ENCODE results near the gene ZNF546. TPM values are rescaled to one million over a fixed set of nuclear protein-coding genes. Genes with fewer than 3 reads are reported as not detected.

ZNF546 gene
- total and polyA plus RNA-seq, 12 donors, result 0.72 to 13.5 (median 7.6) TPM

DNA sequence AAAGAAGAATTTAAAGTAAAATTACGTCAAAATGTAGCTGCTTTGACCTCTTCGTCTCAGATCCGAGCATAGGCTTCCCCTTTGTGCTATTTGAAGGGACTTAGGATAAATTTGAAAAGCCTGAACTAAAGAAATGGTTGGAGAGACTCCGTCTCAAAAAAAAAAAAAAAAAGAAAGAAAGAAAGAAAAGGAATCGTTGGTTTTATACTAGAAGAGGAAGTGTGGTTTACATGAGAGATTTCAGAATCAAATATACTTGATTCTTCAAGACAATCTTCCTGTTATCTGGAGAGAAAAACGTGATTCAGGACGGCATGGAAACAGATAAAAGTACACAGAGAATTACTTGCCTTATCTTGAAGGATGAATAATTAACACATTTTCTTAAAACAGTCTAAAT lies 59.6 kb downstream of the ZNF546 start:
- peaks cover 0 to 31% (median 16%) of the 10 kb centered on the region in 9 donors for H3K4me1 ChIP-seq
- TF ChIP-seq, protein P1, sequence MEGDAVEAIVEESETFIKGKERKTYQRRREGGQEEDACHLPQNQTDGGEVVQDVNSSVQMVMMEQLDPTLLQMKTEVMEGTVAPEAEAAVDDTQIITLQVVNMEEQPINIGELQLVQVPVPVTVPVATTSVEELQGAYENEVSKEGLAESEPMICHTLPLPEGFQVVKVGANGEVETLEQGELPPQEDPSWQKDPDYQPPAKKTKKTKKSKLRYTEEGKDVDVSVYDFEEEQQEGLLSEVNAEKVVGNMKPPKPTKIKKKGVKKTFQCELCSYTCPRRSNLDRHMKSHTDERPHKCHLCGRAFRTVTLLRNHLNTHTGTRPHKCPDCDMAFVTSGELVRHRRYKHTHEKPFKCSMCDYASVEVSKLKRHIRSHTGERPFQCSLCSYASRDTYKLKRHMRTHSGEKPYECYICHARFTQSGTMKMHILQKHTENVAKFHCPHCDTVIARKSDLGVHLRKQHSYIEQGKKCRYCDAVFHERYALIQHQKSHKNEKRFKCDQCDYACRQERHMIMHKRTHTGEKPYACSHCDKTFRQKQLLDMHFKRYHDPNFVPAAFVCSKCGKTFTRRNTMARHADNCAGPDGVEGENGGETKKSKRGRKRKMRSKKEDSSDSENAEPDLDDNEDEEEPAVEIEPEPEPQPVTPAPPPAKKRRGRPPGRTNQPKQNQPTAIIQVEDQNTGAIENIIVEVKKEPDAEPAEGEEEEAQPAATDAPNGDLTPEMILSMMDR (IDR thresholded peaks at IDR 0.05), result no peak
- ATAC-seq (no peak), DNase-seq (no peak)
- WGBS, 2 donors, result 4% methylated on average over 7 of the region's 7 CpGs
- peak overlapping the region in 9 of 10 donors; percentile 66 to 84 (median 81) for H3K27ac ChIP-seq
- H3K4me3 ChIP-seq, result peak overlapping the region; percentile 68 to 89 (median 78)
- no peaks in the 10 kb centered on the region for H3K36me3 ChIP-seq
- H3K9me3 ChIP-seq, result peaks cover 0 to 53% (median 19%) of the 10 kb centered on the region in 11 donors
- intact Hi-C loops (cut with DNase I), result loop anchor here in 3 of 10 donors (10.0 kb wide), 1 partner anchor 52 kb away; no protein-coding TSS in a partner anchor
- H3K27me3 ChIP-seq, result no peaks in the 10 kb centered on the region

DNA sequence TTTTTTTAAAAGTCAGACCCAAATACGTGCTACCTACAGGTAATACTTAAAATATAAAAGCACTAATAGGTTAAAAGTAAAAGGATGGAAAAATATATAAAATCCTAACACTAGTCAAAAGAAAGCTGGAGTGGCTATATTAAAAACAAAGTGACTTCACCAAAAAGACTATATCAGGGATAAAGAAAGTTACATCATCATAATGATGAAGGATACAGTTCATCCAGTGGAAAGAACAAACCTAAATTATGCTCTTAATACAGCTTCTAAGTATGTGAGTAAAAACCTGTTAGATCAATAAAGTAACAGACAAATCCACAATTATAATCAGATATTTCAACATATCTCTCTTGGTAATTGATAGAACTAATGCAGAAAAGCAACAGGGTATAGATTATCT lies 60.3 kb downstream of the ZNF546 start:
- Histone ChIP-seq H3K27ac (no peak overlapping the region), H3K27me3 (no peaks in the 10 kb centered on the region), H3K4me3 (no peak overlapping the region), H3K36me3 (no peaks in the 10 kb centered on the region), H3K4me1 (peaks cover 0 to 31% (median 16%) of the 10 kb centered on the region in 9 donors), H3K9me3 (peaks cover 0 to 52% (median 19%) of the 10 kb centered on the region in 11 donors)
- ATAC-seq (no peak), DNase-seq (no peak)
- intact Hi-C loops (cut with DNase I), result loop anchor here in 3 of 10 donors (10.0 kb wide), 1 partner anchor 52 kb away; no protein-coding TSS in a partner anchor
- 79% methylated on average over 1 of the region's 1 CpG for WGBS, 2 donors
- TF ChIP-seq, protein P1 (IDR thresholded peaks at IDR 0.05), result no peak

DNA sequence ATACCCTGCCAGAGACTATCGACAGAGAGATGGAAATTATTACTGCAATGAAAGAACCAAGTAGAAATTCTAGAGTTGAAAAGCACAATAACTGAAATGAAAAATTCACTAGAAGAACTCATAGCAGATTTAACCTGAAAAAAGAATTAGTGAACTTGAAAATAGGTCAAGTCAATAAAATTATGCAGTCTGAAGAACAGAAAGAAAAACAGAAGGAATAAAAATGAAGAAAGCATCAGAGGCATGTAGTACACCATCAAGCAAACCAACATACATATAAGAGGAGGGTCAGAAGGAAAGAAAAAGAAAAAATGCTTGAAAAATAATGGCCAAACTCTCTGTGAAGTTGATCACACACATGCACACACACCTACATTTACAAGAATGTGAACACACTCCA lies 62.8 kb downstream of the ZNF546 start:
- TF ChIP-seq, protein P1 (IDR thresholded peaks at IDR 0.05), result no peak
- no peaks in the 10 kb centered on the region for H3K36me3 ChIP-seq
- peaks cover 0 to 15% (median 13%) of the 10 kb centered on the region in 9 donors for H3K4me1 ChIP-seq
- ATAC-seq, result no peak
- H3K4me3 ChIP-seq, result no peak overlapping the region
- H3K27ac ChIP-seq, result no peak overlapping the region
- 91 to 96% methylated on average over 1 of the region's 1 CpG for WGBS, 2 donors
- intact Hi-C loops (cut with DNase I), result loop anchor here in 3 of 10 donors (10.0 kb wide), 1 partner anchor 55 kb away; no protein-coding TSS in a partner anchor
- peaks cover 0 to 59% (median 19%) of the 10 kb centered on the region in 11 donors for H3K9me3 ChIP-seq
- H3K27me3 ChIP-seq, result no peaks in the 10 kb centered on the region
- no peak for DNase-seq

DNA sequence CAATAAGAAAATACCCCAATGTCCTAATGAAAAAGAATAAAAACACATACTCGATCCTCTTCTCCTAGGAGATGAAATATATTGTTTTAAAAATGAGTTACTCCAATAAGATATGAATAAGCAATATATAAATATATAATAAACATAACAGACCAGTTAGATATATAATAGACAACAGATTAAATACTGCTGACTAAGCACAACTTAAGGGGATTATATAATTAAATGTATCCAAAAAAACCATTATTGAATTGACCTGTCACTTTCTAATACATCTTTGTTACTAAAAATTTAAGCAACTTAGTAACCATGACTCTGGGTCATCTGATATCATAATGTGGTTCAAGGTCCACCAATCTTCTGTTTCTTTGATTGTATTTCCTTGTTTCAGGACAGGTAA lies 73.2 kb downstream of the ZNF546 start:
- intact Hi-C loops (cut with DNase I), result no loop called here
- Histone ChIP-seq H3K9me3 (peaks cover 0 to 47% (median 13%) of the 10 kb centered on the region in 11 donors), H3K4me3 (no peak overlapping the region), H3K27ac (no peak overlapping the region), H3K27me3 (no peaks in the 10 kb centered on the region), H3K4me1 (no peaks in the 10 kb centered on the region), H3K36me3 (peaks cover 0 to 28% (median 18%) of the 10 kb centered on the region in 9 donors)
- TF ChIP-seq, protein P1 (IDR thresholded peaks at IDR 0.05), result no peak
- ATAC-seq, result no peak
- 97 to 98% methylated on average over 1 of the region's 1 CpG for WGBS, 2 donors
- no peak for DNase-seq

Other genes with a start within 250 kb of the ZNF546 start
- not detected for gene LEUTX, start 218.2 kb upstream of the ZNF546 start, total RNA-seq
- not detected for gene LEUTX, start 218.2 kb upstream of the ZNF546 start, polyA plus RNA-seq
- gene DYRK1B, start 162.9 kb upstream of the ZNF546 start, total RNA-seq, result 10 to 100 TPM; 10.1 to 43.5 (median 37.6) TPM
- 10 to 100 TPM in 1 of 2 donors, 1 to 10 TPM in 1; 7.3 to 17.3 TPM for gene DYRK1B, start 162.9 kb upstream of the ZNF546 start, polyA plus RNA-seq
- 10 to 100 TPM; 52.7 to 95.4 (median 67.4) TPM for gene FBL, start 150.7 kb upstream of the ZNF546 start, total RNA-seq
- gene FBL, start 150.7 kb upstream of the ZNF546 start, polyA plus RNA-seq, result 100 to 1,000 TPM; 102 to 192 TPM
- gene FCGBP, start 62.4 kb upstream of the ZNF546 start, total RNA-seq, result 10 to 100 TPM in 2 of 10 donors, 1 to 10 TPM in 4, under 1 TPM in 4; 0.30 to 42.3 (median 1.9) TPM
- gene FCGBP, start 62.4 kb upstream of the ZNF546 start, polyA plus RNA-seq, result 1 to 10 TPM in 1 of 2 donors, under 1 TPM in 1; 0.74 to 1.2 TPM
- gene PSMC4, start 25.9 kb upstream of the ZNF546 start, total RNA-seq, result 10 to 100 TPM; 64.1 to 86.5 (median 78.1) TPM
- 100 to 1,000 TPM in 1 of 2 donors, 10 to 100 TPM in 1; 81.9 to 111 TPM for gene PSMC4, start 25.9 kb upstream of the ZNF546 start, polyA plus RNA-seq
- 10 to 100 TPM; 20.6 to 29.7 (median 25.8) TPM for gene ZNF780B, start 59.2 kb downstream of the ZNF546 start, total RNA-seq
- 10 to 100 TPM in 1 of 2 donors, 1 to 10 TPM in 1; 3.1 to 18.1 TPM for gene ZNF780B, start 59.2 kb downstream of the ZNF546 start, polyA plus RNA-seq
- 10 to 100 TPM in 8 of 10 donors, 1 to 10 TPM in 2; 5.5 to 19.4 (median 12.2) TPM for gene ZNF780A, start 93.9 kb downstream of the ZNF546 start, total RNA-seq
- 10 to 100 TPM in 1 of 2 donors, 1 to 10 TPM in 1; 8.8 to 11.0 TPM for gene ZNF780A, start 93.9 kb downstream of the ZNF546 start, polyA plus RNA-seq
- 10 to 100 TPM; 10.8 to 29.1 (median 15.8) TPM for gene MAP3K10, start 194.4 kb downstream of the ZNF546 start, total RNA-seq
- 10 to 100 TPM; 12.1 to 31.2 TPM for gene MAP3K10, start 194.4 kb downstream of the ZNF546 start, polyA plus RNA-seq
- gene TTC9B, start 221.3 kb downstream of the ZNF546 start, total RNA-seq, result not detected
- not detected for gene TTC9B, start 221.3 kb downstream of the ZNF546 start, polyA plus RNA-seq
- not detected for gene CCNP, start 229.6 kb downstream of the ZNF546 start, total RNA-seq
- under 1 TPM; 0.04 to 0.15 TPM for gene CCNP, start 229.6 kb downstream of the ZNF546 start, polyA plus RNA-seq